ENCODE results near the gene SLC35F1. TPM values are rescaled to one million over a fixed set of nuclear protein-coding genes. Genes with fewer than 3 reads are reported as not detected.

Gene SLC35F1
- total and polyA plus RNA-seq, 5 donors, result 1.0 to 2.4 (median 2.0) TPM

- ATAC-seq, result no peak
- intact Hi-C loops (cut with DNase I), result no loop called here
- WGBS, result 90% methylated on average over 5 of the region's 5 CpGs
- no peaks in the 10 kb centered on the region for H3K9me3 ChIP-seq (ENCODE audit: control insufficient read depth, low read length)
- peaks cover 3% of the 10 kb centered on the region for H3K27me3 ChIP-seq (ENCODE audit: control insufficient read depth, insufficient read depth)
- no peak for DNase-seq
- H3K4me1 ChIP-seq (ENCODE audit: control insufficient read depth, insufficient read depth, low read length), result no peaks in the 10 kb centered on the region
- no peak overlapping the region for H3K27ac ChIP-seq (ENCODE audit: low read length)
- no peak overlapping the region for H3K4me3 ChIP-seq (ENCODE audit: low read length)
Observed at GRCh38 chr6:117909638-117910037, 2.6 kb downstream of the SLC35F1 start.

- DNase-seq (no peak), ATAC-seq (no peak)
- Histone ChIP-seq H3K27ac (ENCODE audit: low read length) (no peak overlapping the region), H3K4me3 (ENCODE audit: low read length) (no peak overlapping the region), H3K9me3 (ENCODE audit: control insufficient read depth, low read length) (no peaks in the 10 kb centered on the region), H3K4me1 (ENCODE audit: control insufficient read depth, insufficient read depth, low read length) (no peaks in the 10 kb centered on the region), H3K27me3 (ENCODE audit: control insufficient read depth, insufficient read depth) (peaks cover 3% of the 10 kb centered on the region)
- intact Hi-C loops (cut with DNase I), result no loop called here
- WGBS, result 77% methylated on average over 4 of the region's 4 CpGs
Observed at GRCh38 chr6:117910549-117910948, 3.5 kb downstream of the SLC35F1 start.

- Histone ChIP-seq H3K9me3 (ENCODE audit: control insufficient read depth, low read length) (no peaks in the 10 kb centered on the region), H3K4me1 (ENCODE audit: control insufficient read depth, insufficient read depth, low read length) (no peaks in the 10 kb centered on the region), H3K4me3 (ENCODE audit: low read length) (no peak overlapping the region), H3K27me3 (ENCODE audit: control insufficient read depth, insufficient read depth) (peaks cover 3% of the 10 kb centered on the region), H3K27ac (ENCODE audit: low read length) (no peak overlapping the region)
- ATAC-seq (no peak), DNase-seq (no peak)
- intact Hi-C loops (cut with DNase I), result no loop called here
- 78% methylated on average over 1 of the region's 1 CpG for WGBS
Observed at GRCh38 chr6:117911150-117911549, 4.1 kb downstream of the SLC35F1 start.

GRCh38 chr6:117911660-117912059 is 4.6 kb downstream of the SLC35F1 start:
- Histone ChIP-seq H3K4me1 (ENCODE audit: control insufficient read depth, insufficient read depth, low read length) (no peaks in the 10 kb centered on the region), H3K27ac (ENCODE audit: low read length) (no peak overlapping the region), H3K4me3 (ENCODE audit: low read length) (no peak overlapping the region), H3K9me3 (ENCODE audit: control insufficient read depth, low read length) (no peaks in the 10 kb centered on the region), H3K27me3 (ENCODE audit: control insufficient read depth, insufficient read depth) (peaks cover 3% of the 10 kb centered on the region)
- DNase-seq (no peak), ATAC-seq (no peak)
- WGBS, result 85% methylated on average over 1 of the region's 1 CpG
- intact Hi-C loops (cut with DNase I), result no loop called here

- H3K4me3 ChIP-seq (ENCODE audit: low read length), result no peak overlapping the region
Observed at GRCh38 chr6:117915846-117916245, 8.8 kb downstream of the SLC35F1 start.

GRCh38 chr6:117916483-117916882 is 9.4 kb downstream of the SLC35F1 start:
- intact Hi-C loops (cut with DNase I), result no loop called here
- Histone ChIP-seq H3K9me3 (ENCODE audit: control insufficient read depth, low read length) (no peaks in the 10 kb centered on the region), H3K27me3 (ENCODE audit: control insufficient read depth, insufficient read depth) (no peaks in the 10 kb centered on the region), H3K27ac (ENCODE audit: low read length) (no peak overlapping the region), H3K4me1 (ENCODE audit: control insufficient read depth, insufficient read depth, low read length) (no peaks in the 10 kb centered on the region), H3K4me3 (ENCODE audit: low read length) (no peak overlapping the region)
- 94% methylated on average over 1 of the region's 1 CpG for WGBS
- DNase-seq (no peak), ATAC-seq (no peak)

More at GRCh38 chr6:117915846-117916245, 8.8 kb downstream of the SLC35F1 start:
- no peak for DNase-seq
- Histone ChIP-seq H3K9me3 (ENCODE audit: control insufficient read depth, low read length) (no peaks in the 10 kb centered on the region), H3K27ac (ENCODE audit: low read length) (no peak overlapping the region), H3K4me1 (ENCODE audit: control insufficient read depth, insufficient read depth, low read length) (no peaks in the 10 kb centered on the region), H3K27me3 (ENCODE audit: control insufficient read depth, insufficient read depth) (no peaks in the 10 kb centered on the region)
- ATAC-seq, result no peak
- WGBS, result 48% methylated on average over 4 of the region's 4 CpGs
- intact Hi-C loops (cut with DNase I), result no loop called here

GRCh38 chr6:117917176-117917575 is 10.1 kb downstream of the SLC35F1 start:
- intact Hi-C loops (cut with DNase I), result no loop called here
- WGBS, result 64% methylated on average over 2 of the region's 2 CpGs
- H3K9me3 ChIP-seq (ENCODE audit: control insufficient read depth, low read length), result no peaks in the 10 kb centered on the region
- H3K27me3 ChIP-seq (ENCODE audit: control insufficient read depth, insufficient read depth), result no peaks in the 10 kb centered on the region
- no peaks in the 10 kb centered on the region for H3K4me1 ChIP-seq (ENCODE audit: control insufficient read depth, insufficient read depth, low read length)
- no peak for DNase-seq
- no peak overlapping the region for H3K27ac ChIP-seq (ENCODE audit: low read length)
- no peak for ATAC-seq
- H3K4me3 ChIP-seq (ENCODE audit: low read length), result no peak overlapping the region

GRCh38 chr6:117918454-117918853 is 11.4 kb downstream of the SLC35F1 start:
- Histone ChIP-seq H3K4me1 (ENCODE audit: control insufficient read depth, insufficient read depth, low read length) (no peaks in the 10 kb centered on the region), H3K27me3 (ENCODE audit: control insufficient read depth, insufficient read depth) (no peaks in the 10 kb centered on the region), H3K9me3 (ENCODE audit: control insufficient read depth, low read length) (no peaks in the 10 kb centered on the region), H3K4me3 (ENCODE audit: low read length) (no peak overlapping the region), H3K27ac (ENCODE audit: low read length) (no peak overlapping the region)
- DNase-seq, result no peak
- ATAC-seq, result no peak
- intact Hi-C loops (cut with DNase I), result no loop called here
- WGBS, result 59% methylated on average over 5 of the region's 5 CpGs

GRCh38 chr6:117919275-117919674 is 12.2 kb downstream of the SLC35F1 start:
- DNase-seq (no peak), ATAC-seq (no peak)
- H3K9me3 ChIP-seq (ENCODE audit: control insufficient read depth, low read length), result no peaks in the 10 kb centered on the region
- intact Hi-C loops (cut with DNase I), result no loop called here
- H3K4me3 ChIP-seq (ENCODE audit: low read length), result no peak overlapping the region
- H3K27me3 ChIP-seq (ENCODE audit: control insufficient read depth, insufficient read depth), result no peaks in the 10 kb centered on the region
- no peak overlapping the region for H3K27ac ChIP-seq (ENCODE audit: low read length)
- 6% methylated on average over 7 of the region's 7 CpGs for WGBS
- no peaks in the 10 kb centered on the region for H3K4me1 ChIP-seq (ENCODE audit: control insufficient read depth, insufficient read depth, low read length)

GRCh38 chr6:117919775-117920729 is 13.0 kb downstream of the SLC35F1 start:
- peak; percentile 41 to 50 for ATAC-seq
- H3K4me3 ChIP-seq (ENCODE audit: low read length), result peak overlapping the region; percentile 26
- H3K9me3 ChIP-seq (ENCODE audit: control insufficient read depth, low read length), result no peaks in the 10 kb centered on the region
- no peaks in the 10 kb centered on the region for H3K4me1 ChIP-seq (ENCODE audit: control insufficient read depth, insufficient read depth, low read length)
- peak in 2 of 3 donors; percentile 37 to 53 for DNase-seq
- H3K27me3 ChIP-seq (ENCODE audit: control insufficient read depth, insufficient read depth), result no peaks in the 10 kb centered on the region
- 2% methylated on average over 39 of the region's 39 CpGs for WGBS
- no peak overlapping the region for H3K27ac ChIP-seq (ENCODE audit: low read length)
- intact Hi-C loops (cut with DNase I), result no loop called here

GRCh38 chr6:117924690-117925089 is 17.6 kb downstream of the SLC35F1 start:
- Histone ChIP-seq H3K4me1 (ENCODE audit: control insufficient read depth, insufficient read depth, low read length) (no peaks in the 10 kb centered on the region), H3K27ac (ENCODE audit: low read length) (no peak overlapping the region), H3K27me3 (ENCODE audit: control insufficient read depth, insufficient read depth) (no peaks in the 10 kb centered on the region), H3K4me3 (ENCODE audit: low read length) (no peak overlapping the region), H3K9me3 (ENCODE audit: control insufficient read depth, low read length) (no peaks in the 10 kb centered on the region)
- ATAC-seq (no peak), DNase-seq (no peak)
- WGBS, result 67% methylated on average over 2 of the region's 2 CpGs
- intact Hi-C loops (cut with DNase I), result no loop called here
